HG02840 (cell line): ENCODE measurements around the gene OCEL1.
"Not testable (repeated sequence)": the region's sequence is repeated elsewhere in the genome, so short reads cannot be mapped to it uniquely, and the experiment has no call there.

ENCODE experiments used
- ATAC-seq: cut with Tn5 transposase; IDR thresholded peaks from one replicate; pipeline ENCODE4 v1.9.1; 2021; ENCODE audit warnings: mild to moderate bottlenecking, moderate library complexity, moderate number of reproducible peaks; ENCODE audit not compliant: unreplicated experiment, low FRiP score

OCEL1 gene

GRCh38 chr19:17260842-17261325 is 34.9 kb downstream of the OCEL1 start:
- ATAC-seq = no peak

- ATAC-seq = no peak
These were observed 36.5 kb downstream of the OCEL1 start for GRCh38 chr19:17262557-17262956.

DNA sequence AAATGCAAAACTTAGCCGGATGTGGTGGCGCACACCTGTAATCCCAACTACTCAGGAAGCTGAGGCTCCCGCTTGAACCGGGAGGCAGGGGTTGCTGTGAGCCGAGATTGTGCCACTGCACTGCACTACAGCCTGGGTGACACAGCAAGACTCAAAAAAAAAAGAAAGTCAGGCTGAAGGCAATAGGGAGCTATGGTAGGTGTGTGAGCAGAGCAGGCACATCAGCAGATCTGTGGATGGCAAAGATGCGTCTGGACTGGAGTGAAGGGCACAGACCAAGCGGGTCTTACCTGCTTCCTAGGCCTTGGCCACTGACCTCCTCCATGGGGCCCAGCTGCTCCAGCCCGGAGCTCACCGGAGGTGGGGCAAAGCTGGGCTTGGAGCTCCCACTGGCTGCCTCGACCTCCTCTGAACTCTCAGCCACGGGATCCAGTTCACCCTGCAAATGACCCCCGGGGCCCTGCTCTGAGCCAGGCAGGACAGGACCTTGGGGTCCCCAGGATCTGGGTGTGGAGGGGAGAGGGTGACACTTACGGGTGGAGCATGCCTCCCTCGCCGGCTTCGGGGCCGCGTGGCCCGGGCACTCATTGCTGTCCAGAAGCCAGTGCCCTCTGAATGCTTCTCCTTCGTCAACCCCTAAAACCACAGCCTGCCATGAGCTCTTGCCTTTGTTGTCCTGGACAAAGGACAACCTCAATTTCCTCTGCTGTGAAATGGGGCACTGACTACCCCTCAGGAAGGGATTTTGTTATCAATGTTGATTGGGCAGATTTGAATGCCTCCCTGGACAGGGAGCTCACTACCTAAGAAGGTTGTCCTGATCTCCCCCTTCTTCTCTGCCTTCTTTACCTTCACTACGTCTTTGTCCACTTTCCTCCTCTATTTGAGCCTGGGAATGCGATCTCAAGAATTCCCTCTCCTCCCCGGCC is 38.0 kb downstream of the OCEL1 start:
- ATAC-seq = no peak

DNA sequence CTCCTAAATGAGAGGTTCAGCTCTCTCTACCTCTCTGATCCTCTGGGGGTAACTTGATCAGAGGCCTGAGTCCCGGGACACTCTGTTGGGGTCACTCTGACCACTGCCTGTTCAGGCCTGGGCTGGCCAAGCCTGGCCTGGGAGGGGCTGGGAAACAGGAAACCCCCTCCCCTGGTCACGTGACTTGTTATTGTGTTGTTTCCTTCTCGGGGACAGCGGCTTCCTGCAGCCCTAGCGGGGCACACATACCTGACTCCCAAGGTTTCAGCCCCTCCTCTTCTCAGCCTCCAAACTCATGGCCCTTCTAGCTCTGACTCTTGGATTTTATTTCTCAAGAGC is 38.6 kb downstream of the OCEL1 start, which contains the start of gene USHBP1:
Gene USHBP1 (minus strand): TSS at position 105 of the 339 bp plus-strand sequence. CDS start 446 bp downstream, outside the sequence.
- ATAC-seq = no peak

DNA sequence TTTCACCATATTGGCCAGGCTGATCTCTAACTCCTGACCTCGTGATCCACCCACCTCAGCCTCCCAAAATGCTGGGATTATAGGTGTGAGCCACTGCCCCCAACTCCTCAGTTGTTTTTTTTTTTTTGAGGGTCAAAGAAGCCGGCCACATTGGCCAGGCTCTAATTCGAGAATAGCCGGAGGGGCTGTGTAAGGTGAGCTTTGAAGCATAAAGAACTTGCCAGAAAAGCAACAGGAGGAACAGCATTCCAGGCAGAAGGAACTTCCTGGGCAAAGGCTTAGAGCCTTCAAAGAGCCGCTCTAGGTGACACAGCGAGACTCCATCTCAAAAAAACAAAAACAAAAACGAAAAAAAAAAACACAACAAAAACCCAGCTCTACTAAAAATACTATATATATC is 40.0 kb downstream of the OCEL1 start:
- ATAC-seq = no peak

GRCh38 chr19:17266589-17266974 is 40.6 kb downstream of the OCEL1 start:
- ATAC-seq = no peak

DNA sequence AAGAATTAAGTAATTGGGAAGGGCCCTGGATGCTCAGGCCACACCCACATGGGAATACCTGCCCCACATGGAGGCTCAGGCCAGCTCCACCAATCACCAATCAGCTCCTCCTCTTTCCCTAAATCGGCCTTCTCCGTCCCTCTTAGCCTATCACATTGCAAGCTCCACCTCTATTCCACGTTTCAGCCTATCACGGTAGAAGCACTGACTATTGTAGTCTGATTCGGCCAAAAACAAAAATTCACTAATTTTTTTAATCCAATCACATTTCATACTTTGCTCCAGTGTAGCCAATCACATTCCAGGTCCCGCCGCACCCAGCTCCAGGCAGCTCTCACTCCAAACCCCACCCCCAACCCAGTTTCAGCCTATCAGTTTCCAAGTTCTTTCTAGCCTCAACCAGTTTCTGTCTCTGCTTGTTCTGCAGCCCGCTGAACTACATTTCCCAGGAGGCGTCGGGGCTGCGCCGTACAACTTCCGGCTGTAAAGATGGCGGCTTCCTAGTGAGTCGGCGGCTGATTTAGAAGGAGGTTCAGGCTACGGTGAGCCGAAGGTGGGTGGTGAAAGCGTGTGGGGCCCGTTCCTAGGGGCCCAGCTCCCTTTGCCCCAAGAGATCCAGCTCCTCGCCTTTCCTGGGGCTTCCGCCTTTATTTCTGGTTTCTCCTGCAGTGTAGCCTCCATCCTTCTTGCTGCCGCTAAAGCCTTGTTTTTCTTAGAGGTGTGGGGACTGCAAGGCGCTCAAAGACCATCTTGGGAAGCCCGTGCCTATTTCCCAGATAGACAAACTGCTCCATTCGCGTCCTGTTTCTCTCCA is 41.2 kb downstream of the OCEL1 start, which contains the start of gene BABAM1:
Gene BABAM1 (plus strand): TSS at position 469 of the 814 bp plus-strand sequence. CDS start 1,364 bp downstream, outside the sequence.
- peak; percentile 89 for ATAC-seq

- ATAC-seq = no peak
These were observed 42.7 kb downstream of the OCEL1 start for GRCh38 chr19:17268754-17269153.

DNA sequence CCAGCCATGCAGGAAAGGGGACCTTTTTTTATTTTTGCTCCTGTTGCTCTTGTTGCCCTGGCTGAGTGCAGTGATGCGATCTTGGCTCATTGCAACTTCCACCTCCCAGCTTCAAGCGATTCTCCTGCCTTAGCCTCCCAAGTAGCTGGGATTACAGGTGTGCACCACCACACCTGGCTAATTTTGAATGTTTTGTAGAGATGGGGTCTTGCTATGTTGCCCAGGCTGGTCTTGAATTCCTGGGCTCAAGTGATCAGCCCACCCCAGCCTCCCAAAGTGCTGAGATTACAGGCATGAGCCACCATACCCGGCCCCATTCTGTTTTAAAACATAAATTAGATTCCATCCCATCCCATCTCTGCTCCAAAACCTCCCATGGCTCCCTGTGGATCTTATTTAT is 48.9 kb downstream of the OCEL1 start:
- ATAC-seq = not testable (repeated sequence)

- ATAC-seq = no peak
These were observed 49.6 kb downstream of the OCEL1 start for GRCh38 chr19:17275441-17276175.
